Measurements from ENCODE around the gene DDB1. TPM values are rescaled to one million over a fixed set of nuclear protein-coding genes. Genes with fewer than 3 reads are reported as not detected.
A peak's percentile ranks its signal among the peaks of the same experiment; 100 is the strongest.

The DDB1 gene
- total and polyA plus RNA-seq, 4 donors = 44.2 to 148 (median 107) TPM

- 5 to 6% methylated on average over 5 of the region's 5 CpGs for WGBS, 2 donors
- Histone ChIP-seq H3K36me3 (ENCODE audit: control insufficient read depth in 1 of 2, insufficient read depth in 2 of 2, low read length in 1 of 2) (peaks cover 7 to 9% of the 10 kb centered on the region in 2 donors), H3K27me3 (ENCODE audit: control insufficient read depth in 1 of 2, insufficient read depth in 2 of 2, low read length in 1 of 2) (no peaks in the 10 kb centered on the region), H3K4me3 (ENCODE audit: low read length in 2 of 2) (no peak overlapping the region), H3K9me3 (ENCODE audit: control insufficient read depth, low read length) (no peaks in the 10 kb centered on the region), H3K4me1 (ENCODE audit: control insufficient read depth in 1 of 2, insufficient read depth in 2 of 2, low read length in 2 of 2) (peaks cover 0 to 3% of the 10 kb centered on the region in 2 donors), H3K27ac (ENCODE audit: low read depth in 1 of 2, low read length in 2 of 2) (no peak overlapping the region)
- DNase-seq = peak in 1 of 2 donors; percentile 59
- peak; percentile 73 for ATAC-seq (ENCODE audit: low FRiP score)
- intact Hi-C loops (cut with DNase I) = no loop called here
Observed at GRCh38 chr11:61297746-61298145, 35.2 kb downstream of the DDB1 start.

DNA sequence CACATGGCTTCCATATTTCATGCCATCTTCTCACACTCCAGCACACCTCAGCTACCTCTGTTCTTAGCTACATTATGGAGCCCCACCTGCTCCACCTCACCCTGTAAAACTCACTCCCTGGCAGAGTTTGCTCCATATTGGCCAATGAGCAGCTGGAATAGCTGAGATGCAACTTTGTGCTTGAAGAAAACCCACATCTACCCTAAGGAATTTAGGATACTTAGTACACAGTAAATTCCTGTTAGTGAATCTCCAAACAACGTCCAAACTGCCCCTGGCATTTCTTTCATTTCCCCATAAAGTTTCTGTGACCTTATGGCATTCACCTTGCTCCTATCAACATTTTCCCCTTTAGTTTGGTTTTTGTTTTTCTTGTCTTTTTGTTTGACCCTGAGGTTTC lies 35.6 kb downstream of the DDB1 start:
- intact Hi-C loops (cut with DNase I) = no loop called here
- Histone ChIP-seq H3K27ac (ENCODE audit: low read depth in 1 of 2, low read length in 2 of 2) (no peak overlapping the region), H3K4me3 (ENCODE audit: low read length in 2 of 2) (no peak overlapping the region), H3K4me1 (ENCODE audit: control insufficient read depth in 1 of 2, insufficient read depth in 2 of 2, low read length in 2 of 2) (peaks cover 0 to 3% of the 10 kb centered on the region in 2 donors), H3K9me3 (ENCODE audit: control insufficient read depth, low read length) (no peaks in the 10 kb centered on the region), H3K36me3 (ENCODE audit: control insufficient read depth in 1 of 2, insufficient read depth in 2 of 2, low read length in 1 of 2) (peaks cover 3 to 8% of the 10 kb centered on the region in 2 donors), H3K27me3 (ENCODE audit: control insufficient read depth in 1 of 2, insufficient read depth in 2 of 2, low read length in 1 of 2) (no peaks in the 10 kb centered on the region)
- 64 to 70% methylated on average over 1 of the region's 1 CpG for WGBS, 2 donors
- DNase-seq = no peak
- ATAC-seq (ENCODE audit: low FRiP score) = no peak

DNA sequence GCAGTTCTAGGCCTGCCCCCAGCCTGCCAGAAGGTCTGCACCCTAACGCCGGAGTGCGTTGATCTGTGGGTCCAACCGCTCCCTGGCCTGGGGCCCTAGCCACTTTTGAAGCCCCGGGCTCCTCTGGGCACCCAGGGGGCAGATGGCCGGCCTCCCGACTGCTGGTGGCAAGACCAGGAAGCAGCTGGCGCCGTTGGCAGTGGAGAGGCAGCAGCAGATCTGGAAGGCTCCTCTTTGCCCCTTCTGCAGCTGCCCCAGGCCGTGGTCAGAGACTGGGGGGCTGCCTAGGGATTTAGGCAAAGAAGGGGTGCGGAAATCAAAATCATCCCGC lies 37.3 kb downstream of the DDB1 start:
- Histone ChIP-seq H3K4me3 (ENCODE audit: low read length in 2 of 2) (no peak overlapping the region), H3K36me3 (ENCODE audit: control insufficient read depth in 1 of 2, insufficient read depth in 2 of 2, low read length in 1 of 2) (peaks cover 0 to 5% of the 10 kb centered on the region in 2 donors), H3K4me1 (ENCODE audit: control insufficient read depth in 1 of 2, insufficient read depth in 2 of 2, low read length in 2 of 2) (peaks cover 0 to 3% of the 10 kb centered on the region in 2 donors), H3K9me3 (ENCODE audit: control insufficient read depth, low read length) (no peaks in the 10 kb centered on the region), H3K27ac (ENCODE audit: low read depth in 1 of 2, low read length in 2 of 2) (no peak overlapping the region), H3K27me3 (ENCODE audit: control insufficient read depth in 1 of 2, insufficient read depth in 2 of 2, low read length in 1 of 2) (no peaks in the 10 kb centered on the region)
- ATAC-seq (ENCODE audit: low FRiP score) (no peak), DNase-seq (peak; percentile 52 to 70)
- WGBS, 2 donors = 70% methylated on average over 12 of the region's 12 CpGs
- intact Hi-C loops (cut with DNase I) = no loop called here

GRCh38 chr11:61294717-61295595 lies 37.9 kb downstream of the DDB1 start, which contains the start of gene VWCE:
VWCE (minus strand) TSS chr11:61295316; CDS start chr11:61295037, 279 bp downstream.
- peaks cover 0 to 2% of the 10 kb centered on the region in 2 donors for H3K36me3 ChIP-seq (ENCODE audit: control insufficient read depth in 1 of 2, insufficient read depth in 2 of 2, low read length in 1 of 2)
- intact Hi-C loops (cut with DNase I) = no loop called here
- H3K4me3 ChIP-seq (ENCODE audit: low read length in 2 of 2) = peak within 1 kb of the TSS in 1 of 2 donors; percentile 36
- DNase-seq (peak; percentile 66 to 85), ATAC-seq (ENCODE audit: low FRiP score) (peak; percentile 74)
- no peak within 1 kb of the TSS for H3K27ac ChIP-seq (ENCODE audit: low read depth in 1 of 2, low read length in 2 of 2)
- peaks cover 0 to 3% of the 10 kb centered on the region in 2 donors for H3K4me1 ChIP-seq (ENCODE audit: control insufficient read depth in 1 of 2, insufficient read depth in 2 of 2, low read length in 2 of 2)
- no peaks in the 10 kb centered on the region for H3K9me3 ChIP-seq (ENCODE audit: control insufficient read depth, low read length)
- no peaks in the 10 kb centered on the region for H3K27me3 ChIP-seq (ENCODE audit: control insufficient read depth in 1 of 2, insufficient read depth in 2 of 2, low read length in 1 of 2)
- WGBS, 2 donors = 3 to 4% methylated on average over 76 to 97 of the region's 97 CpGs

- ATAC-seq (ENCODE audit: low FRiP score) = peak; percentile 48
Observed at GRCh38 chr11:61293867-61294716, 38.8 kb downstream of the DDB1 start.

GRCh38 chr11:61292356-61292755 lies 40.5 kb downstream of the DDB1 start:
- H3K9me3 ChIP-seq (ENCODE audit: control insufficient read depth, low read length) = no peaks in the 10 kb centered on the region
- WGBS, 2 donors = 92% methylated on average over 2 of the region's 2 CpGs
- H3K27me3 ChIP-seq (ENCODE audit: control insufficient read depth in 1 of 2, insufficient read depth in 2 of 2, low read length in 1 of 2) = no peaks in the 10 kb centered on the region
- intact Hi-C loops (cut with DNase I) = no loop called here
- DNase-seq (no peak), ATAC-seq (ENCODE audit: low FRiP score) (no peak)
- no peak overlapping the region for H3K27ac ChIP-seq (ENCODE audit: low read depth in 1 of 2, low read length in 2 of 2)
- H3K4me1 ChIP-seq (ENCODE audit: control insufficient read depth in 1 of 2, insufficient read depth in 2 of 2, low read length in 2 of 2) = no peaks in the 10 kb centered on the region
- H3K36me3 ChIP-seq (ENCODE audit: control insufficient read depth in 1 of 2, insufficient read depth in 2 of 2, low read length in 1 of 2) = no peaks in the 10 kb centered on the region
- no peak overlapping the region for H3K4me3 ChIP-seq (ENCODE audit: low read length in 2 of 2)

More at GRCh38 chr11:61293867-61294716, 38.8 kb downstream of the DDB1 start:
- H3K36me3 ChIP-seq (ENCODE audit: control insufficient read depth in 1 of 2, insufficient read depth in 2 of 2, low read length in 1 of 2) = peaks cover 0 to 2% of the 10 kb centered on the region in 2 donors
- peak; percentile 58 to 89 for DNase-seq
- intact Hi-C loops (cut with DNase I) = no loop called here
- peak overlapping the region in 1 of 2 donors; percentile 36 for H3K4me3 ChIP-seq (ENCODE audit: low read length in 2 of 2)
- no peaks in the 10 kb centered on the region for H3K27me3 ChIP-seq (ENCODE audit: control insufficient read depth in 1 of 2, insufficient read depth in 2 of 2, low read length in 1 of 2)
- no peaks in the 10 kb centered on the region for H3K9me3 ChIP-seq (ENCODE audit: control insufficient read depth, low read length)
- 1% methylated on average over 38 to 60 of the region's 60 CpGs for WGBS, 2 donors
- peaks cover 0 to 3% of the 10 kb centered on the region in 2 donors for H3K4me1 ChIP-seq (ENCODE audit: control insufficient read depth in 1 of 2, insufficient read depth in 2 of 2, low read length in 2 of 2)
- no peak overlapping the region for H3K27ac ChIP-seq (ENCODE audit: low read depth in 1 of 2, low read length in 2 of 2)

DNA sequence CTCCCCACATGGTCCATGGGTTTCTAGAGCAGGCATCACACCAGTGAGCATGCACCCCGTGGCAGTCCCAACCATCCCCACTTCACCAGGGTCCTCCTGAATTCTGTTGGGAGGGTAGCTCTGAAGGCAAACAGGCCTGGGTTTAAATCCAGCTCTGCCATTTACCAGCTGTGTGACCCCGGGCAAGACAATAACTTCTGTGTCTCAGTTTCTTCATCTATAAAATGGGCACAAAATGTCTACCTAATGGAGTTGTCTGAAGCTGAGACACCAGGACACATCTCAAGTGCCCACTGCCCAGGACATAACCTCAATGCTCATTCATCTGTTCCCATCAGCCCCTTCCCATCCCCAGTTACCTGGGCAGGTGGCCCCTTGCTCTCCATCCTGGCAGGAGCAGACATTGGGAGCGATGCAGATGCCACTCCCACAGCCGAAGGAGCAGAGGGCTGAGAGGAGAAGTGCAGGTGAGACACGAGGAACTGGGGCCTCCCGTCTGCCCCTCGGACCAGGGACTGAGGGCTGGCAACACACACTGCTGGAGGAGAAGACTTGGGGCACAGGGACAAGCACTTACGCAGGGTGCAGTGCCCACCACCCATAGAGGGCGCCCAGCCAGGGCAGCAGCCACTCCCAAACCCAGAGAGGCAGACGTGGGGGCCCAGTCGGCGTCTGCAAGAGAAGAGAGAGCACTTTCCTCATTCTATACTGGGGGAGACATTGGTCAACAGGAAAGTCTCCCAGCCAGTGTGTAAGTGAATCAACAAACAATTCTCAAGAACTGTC lies 41.8 kb downstream of the DDB1 start:
- no peak for ATAC-seq (ENCODE audit: low FRiP score)
- 88 to 89% methylated on average over 12 of the region's 12 CpGs for WGBS, 2 donors
- no peaks in the 10 kb centered on the region for H3K9me3 ChIP-seq (ENCODE audit: control insufficient read depth, low read length)

DNA sequence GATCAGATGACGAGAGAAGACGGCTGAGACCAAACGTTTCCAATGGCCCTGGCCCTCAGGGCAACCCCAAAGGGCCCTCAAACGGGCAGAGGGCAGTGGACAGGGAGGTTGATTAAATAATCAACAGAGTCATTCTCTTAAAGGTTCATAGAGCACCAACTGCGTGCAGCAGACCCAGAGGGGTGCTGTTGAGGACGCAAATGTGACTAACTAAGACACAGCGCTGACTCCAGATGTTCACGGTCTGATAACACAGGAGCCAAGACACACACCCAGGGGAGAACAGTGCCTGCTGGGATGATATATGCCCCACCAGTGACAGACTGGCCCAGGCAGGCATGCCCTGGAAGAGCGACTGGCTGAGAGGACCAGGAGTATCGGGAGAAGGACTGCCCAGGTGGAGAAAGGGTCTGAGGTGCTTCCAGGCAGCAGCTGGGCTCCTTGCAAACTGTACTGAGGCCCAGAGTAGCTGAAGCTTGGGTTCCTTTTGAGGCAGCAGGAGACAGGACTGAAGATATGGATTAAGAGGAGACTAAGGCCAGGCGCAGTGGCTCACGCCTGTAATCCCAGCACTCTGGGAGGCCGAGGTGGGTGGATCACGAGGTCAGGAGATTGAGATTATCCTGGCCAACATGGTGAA lies 45.4 kb downstream of the DDB1 start:
- intact Hi-C loops (cut with DNase I) = no loop called here
- ATAC-seq (ENCODE audit: low FRiP score) (no peak), DNase-seq (no peak)
- Histone ChIP-seq H3K9me3 (ENCODE audit: control insufficient read depth, low read length) (no peaks in the 10 kb centered on the region), H3K27me3 (ENCODE audit: control insufficient read depth in 1 of 2, insufficient read depth in 2 of 2, low read length in 1 of 2) (no peaks in the 10 kb centered on the region), H3K4me3 (ENCODE audit: low read length in 2 of 2) (no peak overlapping the region), H3K27ac (ENCODE audit: low read depth in 1 of 2, low read length in 2 of 2) (no peak overlapping the region), H3K36me3 (ENCODE audit: control insufficient read depth in 1 of 2, insufficient read depth in 2 of 2, low read length in 1 of 2) (no peaks in the 10 kb centered on the region), H3K4me1 (ENCODE audit: control insufficient read depth in 1 of 2, insufficient read depth in 2 of 2, low read length in 2 of 2) (no peaks in the 10 kb centered on the region)
- 86 to 89% methylated on average over 14 of the region's 14 CpGs for WGBS, 2 donors

More for the DNA sequence above, 41.8 kb downstream of the DDB1 start:
- no peak for DNase-seq
- H3K27me3 ChIP-seq (ENCODE audit: control insufficient read depth in 1 of 2, insufficient read depth in 2 of 2, low read length in 1 of 2) = no peaks in the 10 kb centered on the region
- H3K4me1 ChIP-seq (ENCODE audit: control insufficient read depth in 1 of 2, insufficient read depth in 2 of 2, low read length in 2 of 2) = no peaks in the 10 kb centered on the region
- H3K27ac ChIP-seq (ENCODE audit: low read depth in 1 of 2, low read length in 2 of 2) = no peak overlapping the region
- no peak overlapping the region for H3K4me3 ChIP-seq (ENCODE audit: low read length in 2 of 2)
- H3K36me3 ChIP-seq (ENCODE audit: control insufficient read depth in 1 of 2, insufficient read depth in 2 of 2, low read length in 1 of 2) = no peaks in the 10 kb centered on the region
- intact Hi-C loops (cut with DNase I) = no loop called here

All from aorta (tissue), 5 donors.